HG03432 (cell line): ENCODE data around the gene BRINP2.
A peak's percentile ranks its signal among the peaks of the same experiment; 100 is the strongest.

Source experiments
- ATAC-seq: cut with Tn5 transposase; IDR thresholded peaks from one replicate; pipeline ENCODE4 v1.9.1; 2021; ENCODE audit warnings: mild to moderate bottlenecking, moderate library complexity; ENCODE audit not compliant: unreplicated experiment

BRINP2 gene, protein sequence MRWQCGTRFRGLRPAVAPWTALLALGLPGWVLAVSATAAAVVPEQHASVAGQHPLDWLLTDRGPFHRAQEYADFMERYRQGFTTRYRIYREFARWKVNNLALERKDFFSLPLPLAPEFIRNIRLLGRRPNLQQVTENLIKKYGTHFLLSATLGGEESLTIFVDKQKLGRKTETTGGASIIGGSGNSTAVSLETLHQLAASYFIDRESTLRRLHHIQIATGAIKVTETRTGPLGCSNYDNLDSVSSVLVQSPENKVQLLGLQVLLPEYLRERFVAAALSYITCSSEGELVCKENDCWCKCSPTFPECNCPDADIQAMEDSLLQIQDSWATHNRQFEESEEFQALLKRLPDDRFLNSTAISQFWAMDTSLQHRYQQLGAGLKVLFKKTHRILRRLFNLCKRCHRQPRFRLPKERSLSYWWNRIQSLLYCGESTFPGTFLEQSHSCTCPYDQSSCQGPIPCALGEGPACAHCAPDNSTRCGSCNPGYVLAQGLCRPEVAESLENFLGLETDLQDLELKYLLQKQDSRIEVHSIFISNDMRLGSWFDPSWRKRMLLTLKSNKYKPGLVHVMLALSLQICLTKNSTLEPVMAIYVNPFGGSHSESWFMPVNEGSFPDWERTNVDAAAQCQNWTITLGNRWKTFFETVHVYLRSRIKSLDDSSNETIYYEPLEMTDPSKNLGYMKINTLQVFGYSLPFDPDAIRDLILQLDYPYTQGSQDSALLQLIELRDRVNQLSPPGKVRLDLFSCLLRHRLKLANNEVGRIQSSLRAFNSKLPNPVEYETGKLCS

DNA sequence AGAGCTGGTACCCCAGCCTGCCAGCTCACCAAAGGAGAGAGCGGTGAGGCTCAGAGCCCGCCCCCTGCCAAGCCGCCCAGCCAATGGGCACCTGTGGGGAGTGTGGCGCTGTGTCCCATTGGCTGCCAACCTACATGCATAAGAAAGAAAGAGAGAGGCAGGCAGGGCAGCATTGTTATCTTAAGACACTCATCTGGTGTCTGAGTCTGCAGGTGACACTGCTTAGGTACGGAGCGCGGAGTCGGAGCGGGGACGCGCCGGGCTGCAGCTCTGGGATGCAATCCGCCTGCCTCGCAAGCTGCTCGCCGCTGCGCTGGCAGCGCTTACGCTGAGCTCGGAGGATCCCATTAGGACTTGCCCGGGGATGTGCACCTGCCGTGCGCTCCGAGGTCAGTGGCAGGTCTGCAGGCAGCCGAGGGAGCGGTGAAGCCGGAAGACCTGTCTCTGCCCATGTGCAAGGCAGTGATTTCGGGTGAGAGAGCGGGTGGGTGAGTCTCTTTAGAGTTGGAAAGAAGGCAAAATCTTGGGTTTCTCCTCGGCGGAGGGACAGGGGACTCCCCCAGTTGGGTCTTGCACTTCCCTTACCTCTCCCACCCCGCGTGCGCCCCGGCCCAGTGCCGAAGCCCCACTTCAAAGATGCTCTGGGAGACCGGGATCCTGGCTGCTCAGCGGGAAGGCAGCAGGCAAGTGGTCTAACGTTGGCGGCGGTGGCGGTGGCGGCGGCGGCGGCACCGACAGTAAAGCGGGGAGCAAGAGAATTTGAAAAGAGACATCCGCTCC lies at the start of gene BRINP2:
BRINP2 (plus strand) TSS at position 203 of the 780 bp plus-strand sequence. CDS start 58,919 bp downstream, outside the sequence.
- ATAC-seq: peak; percentile 78

DNA sequence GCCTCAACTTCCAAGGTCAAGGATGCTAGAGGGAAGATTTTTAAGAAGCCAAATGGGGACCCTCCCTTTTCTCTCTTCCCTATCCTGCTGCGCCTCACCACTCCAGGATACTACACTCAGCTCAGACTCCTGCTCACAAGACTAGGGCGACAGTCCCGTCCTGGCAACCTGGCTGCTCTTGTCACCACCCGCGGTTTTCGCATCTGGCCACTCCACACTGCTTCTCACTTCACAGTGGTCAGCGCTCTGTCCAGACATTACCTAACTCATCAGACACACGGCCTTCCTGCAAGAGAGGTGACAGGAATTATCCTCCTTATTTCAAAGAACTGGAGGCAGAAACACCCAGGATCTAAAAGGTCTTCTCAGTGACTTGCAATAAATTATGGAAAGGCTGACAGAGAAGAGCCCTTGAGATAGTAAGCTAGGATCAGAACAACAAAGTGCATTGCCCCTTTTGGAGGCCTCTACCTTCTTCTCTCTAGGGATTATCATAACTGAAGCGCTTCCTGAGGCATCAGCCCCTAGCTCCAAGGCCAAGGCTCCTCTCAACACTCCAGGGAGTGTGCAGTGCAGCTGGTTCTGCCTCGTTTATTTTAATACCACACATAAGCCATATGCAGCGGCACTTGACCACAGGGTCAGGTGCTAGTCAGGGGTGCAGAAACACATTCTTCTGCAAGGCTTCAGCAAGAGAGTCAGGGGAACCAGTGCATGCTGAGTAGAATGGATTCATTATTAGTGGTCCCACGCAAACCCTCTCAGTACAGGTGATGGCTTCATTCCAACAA lies 48.1 kb upstream of the BRINP2 start:
- ATAC-seq: no peak

DNA sequence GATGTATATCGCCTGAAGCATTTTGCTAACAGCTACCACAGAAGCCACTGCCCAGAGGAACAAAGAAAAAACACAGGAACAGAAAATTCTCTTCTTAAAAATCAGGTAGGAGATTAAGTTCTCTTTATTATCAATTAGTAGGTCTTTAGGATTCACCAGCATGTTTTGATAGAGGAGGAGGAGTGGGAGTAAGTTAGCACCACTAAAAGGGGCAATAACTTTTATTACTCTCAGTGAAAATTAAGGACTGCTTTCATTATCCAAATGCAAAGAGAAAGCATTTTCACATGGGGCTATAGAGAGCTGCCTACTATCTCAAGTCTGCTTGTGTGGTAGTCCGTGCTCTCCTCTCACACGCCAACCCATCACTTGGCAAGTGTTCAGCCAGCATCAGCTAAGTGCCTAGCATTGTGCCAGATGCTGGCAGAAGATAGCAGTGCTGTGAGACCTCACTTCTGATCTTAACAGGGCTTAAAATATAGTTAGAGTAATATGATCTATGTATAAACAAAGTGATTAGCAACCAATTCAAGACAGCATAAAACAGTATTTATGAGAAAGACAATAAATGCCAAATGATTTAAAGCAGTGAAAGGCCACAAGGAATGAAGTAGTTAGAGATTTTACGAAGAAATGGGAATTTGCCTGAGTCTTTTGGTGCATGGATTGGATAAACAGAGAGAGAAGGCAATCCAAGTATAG lies 46.0 kb upstream of the BRINP2 start:
- ATAC-seq: no peak

DNA sequence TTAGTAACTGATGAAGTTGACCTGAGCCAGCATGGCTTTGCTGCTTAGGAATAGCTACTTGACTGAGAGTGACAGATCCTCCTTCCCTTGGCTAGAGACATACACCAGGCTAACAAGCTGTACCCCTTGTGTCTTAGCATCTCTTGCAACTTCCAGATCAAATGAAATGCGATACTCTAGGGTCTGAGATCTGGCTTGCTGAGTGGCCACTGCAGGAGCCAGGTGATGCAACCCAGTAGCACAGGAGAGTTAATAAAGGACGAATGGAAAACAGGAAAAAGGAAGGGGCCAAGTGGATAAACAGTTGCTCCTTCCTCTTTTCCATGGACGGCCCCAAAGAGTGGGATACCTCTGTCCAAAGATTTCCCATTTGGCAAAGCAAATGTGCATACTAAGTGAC lies 44.5 kb upstream of the BRINP2 start:
- no peak for ATAC-seq

DNA sequence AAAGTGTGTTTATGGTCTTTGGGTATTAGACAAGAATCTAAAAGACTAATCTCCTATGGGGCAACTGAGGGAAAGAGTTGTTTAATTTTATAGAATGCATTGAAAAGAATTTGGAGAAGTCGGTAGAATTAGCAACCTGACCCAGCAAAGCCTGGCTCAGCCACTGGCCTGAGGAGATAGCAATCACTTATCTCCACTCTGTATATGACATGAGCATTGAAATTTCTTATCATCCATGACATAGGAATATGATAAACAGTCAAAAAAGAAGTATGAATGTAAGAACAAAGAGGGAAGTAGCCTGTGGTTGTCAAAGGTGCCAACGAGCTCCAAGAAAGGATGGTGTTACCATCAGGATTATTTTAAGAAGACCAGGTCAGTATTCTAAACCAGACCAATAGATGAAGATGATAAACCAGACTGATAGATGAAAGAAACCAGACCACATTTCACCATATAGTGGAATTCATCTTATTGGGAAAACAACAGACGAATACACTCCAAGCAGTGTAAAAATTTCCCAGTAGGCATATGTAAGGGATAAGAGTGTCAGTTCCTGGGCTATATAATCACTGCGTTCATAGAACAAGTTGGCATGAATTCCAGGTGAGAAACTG lies 42.0 kb upstream of the BRINP2 start:
- no peak for ATAC-seq

DNA sequence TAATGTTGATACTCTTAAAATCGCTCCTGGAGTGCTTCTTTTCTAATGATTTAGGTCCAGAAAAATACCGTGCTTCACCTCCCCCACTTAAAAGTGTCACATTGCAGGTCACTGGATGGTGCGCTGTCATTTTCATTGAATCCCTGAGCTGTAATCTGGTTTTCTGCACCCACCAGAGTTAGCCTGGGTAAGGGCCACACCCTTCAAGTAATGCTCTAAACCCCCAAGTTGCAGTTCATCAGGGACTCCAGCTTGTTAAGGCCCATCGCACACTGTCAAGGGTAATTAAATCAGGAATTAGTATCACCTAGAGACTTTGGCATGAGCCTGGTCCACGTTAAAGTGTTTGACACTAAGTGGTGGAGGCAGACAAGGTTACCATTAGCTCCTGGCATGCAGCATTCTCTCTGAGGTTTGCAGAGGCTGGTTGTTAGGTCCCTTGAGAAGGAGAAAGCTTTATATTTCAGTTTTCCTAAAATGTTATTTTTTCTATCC lies 40.3 kb upstream of the BRINP2 start:
- no peak for ATAC-seq

DNA sequence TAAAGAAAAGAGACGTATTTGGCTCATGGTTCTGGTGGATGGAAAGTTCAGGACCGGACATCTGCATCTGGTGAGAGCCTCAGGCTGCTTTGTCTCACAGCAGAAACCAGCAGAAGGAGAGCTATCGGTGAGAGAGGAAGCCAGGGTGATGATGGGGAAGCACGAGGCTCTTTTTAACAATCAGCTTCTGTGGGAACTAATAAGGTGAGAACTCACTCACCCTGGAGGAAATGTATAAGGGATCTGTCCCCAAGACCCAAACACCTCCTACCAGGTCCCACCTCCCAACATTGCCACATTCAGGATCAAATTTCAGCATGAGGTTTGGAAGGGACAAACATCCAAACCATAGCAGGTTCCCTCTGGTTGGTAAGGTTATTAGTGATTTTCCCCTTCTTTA lies 39.0 kb upstream of the BRINP2 start:
- no peak for ATAC-seq

DNA sequence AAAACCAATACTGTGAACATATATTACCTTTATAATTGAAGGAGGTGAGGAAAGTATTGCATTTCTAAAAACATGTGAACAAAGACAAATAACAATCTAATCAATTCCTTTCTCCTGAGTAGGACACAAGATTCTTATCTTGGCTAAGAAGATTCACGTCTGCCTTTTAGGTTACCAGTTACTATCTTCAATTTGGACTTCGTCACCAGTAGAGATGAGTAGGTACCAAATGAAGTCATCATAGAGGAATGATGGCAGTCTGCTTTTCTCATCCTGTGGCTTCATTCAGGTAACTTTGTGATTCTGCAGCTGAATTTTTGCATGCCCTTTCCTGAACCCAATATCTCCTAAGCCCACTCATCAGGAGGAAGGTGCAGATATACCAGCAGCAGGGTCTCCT lies 38.6 kb upstream of the BRINP2 start:
- ATAC-seq: no peak

DNA sequence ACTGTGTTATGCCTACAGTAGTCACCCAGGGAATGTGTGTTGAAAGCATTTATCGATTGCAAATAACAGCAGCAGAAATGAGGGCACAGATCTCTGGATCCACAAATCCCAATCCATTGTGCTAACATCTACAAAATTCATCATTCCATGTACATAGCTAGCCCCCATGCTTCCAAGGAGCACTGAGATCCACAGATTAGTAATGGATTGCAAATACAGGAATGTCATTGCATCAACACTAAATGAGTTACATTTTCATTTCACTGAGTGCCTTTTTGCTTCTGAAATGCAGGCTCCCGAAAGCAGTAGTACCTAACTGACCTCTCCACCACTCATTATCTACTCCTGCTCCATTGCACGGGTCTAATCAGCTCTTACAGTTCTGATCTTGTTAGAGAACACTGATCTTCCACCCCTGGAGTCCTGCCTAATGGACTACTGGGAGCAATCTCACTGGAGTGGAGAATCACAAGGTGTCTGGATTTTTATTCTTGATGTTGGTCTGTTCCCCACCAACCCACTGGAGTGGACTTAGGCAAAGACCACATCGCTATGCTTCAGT lies 36.7 kb upstream of the BRINP2 start:
- no peak for ATAC-seq

DNA sequence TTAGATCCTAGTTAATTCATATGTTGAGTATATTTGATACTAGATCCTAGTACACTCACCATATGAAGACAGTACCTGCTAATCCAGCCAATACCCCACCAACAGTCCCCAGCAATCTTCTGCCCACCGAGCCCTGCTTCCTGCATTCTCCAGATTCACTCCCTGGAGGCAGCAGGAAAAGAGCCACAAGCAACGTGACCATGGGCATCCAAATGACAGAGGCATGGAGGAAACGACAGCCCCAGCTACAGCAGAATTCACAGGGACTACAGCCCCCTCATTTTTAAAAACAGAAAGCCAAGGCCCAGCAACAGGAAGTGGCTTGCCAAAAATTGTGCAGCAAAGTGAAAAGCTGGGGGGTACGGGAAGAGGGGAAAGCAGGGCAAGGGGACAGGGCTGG lies 35.5 kb upstream of the BRINP2 start:
- ATAC-seq: no peak

DNA sequence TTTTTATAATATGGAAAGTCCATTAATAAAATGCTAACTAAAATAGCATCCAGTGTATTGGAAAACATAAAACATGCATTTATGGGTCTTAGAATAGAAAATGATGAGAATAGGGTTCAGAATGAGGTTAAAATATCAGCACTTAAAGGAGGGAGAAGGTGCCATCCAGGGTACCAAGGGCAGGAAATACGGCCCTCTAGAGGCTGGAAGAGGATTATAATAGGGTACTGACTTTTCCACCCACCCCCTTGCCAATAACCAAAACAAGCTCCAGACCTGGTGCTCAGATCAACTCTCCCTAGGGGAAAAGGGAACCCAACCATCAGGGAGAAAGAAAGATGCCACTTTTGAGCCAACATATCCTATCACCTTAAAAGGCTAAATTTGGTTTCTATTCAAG lies 32.9 kb upstream of the BRINP2 start:
- no peak for ATAC-seq

DNA sequence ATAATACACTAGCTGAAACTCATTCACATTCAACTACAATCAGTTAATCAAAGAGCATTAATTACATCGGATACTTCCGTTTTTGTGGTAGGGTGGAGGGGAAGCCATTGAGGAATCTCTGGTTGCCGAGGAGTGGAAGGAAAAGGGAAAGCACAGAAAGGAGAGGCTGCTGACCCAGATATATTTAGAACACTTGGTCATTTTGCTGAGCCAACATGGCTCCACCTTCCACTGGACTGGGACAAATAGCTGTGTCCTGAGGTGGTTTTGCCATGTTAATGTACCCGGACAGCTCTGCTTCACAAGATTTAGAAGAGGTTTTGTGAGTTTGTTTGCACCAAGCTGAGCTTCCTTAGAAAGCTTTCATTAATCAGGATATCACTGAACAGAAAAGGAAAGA lies 32.4 kb upstream of the BRINP2 start:
- ATAC-seq: no peak

DNA sequence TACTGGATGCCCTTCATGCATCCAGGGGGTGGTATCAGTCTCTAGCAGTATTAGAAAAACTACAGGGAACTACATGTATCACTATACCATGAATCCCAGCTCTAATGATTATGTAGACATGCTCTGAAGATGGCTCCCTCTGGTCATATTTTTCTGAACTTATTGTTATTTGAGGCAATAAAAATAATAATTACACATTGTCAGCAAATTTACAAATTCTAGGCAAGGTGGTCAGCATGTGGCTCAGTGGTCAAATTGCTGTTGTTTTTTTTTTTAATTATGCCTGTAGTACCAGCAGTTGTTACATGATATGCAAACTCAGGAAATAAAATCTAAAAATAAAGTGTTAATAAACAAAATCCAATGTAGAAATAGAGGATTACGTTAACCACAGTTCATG lies 28.7 kb upstream of the BRINP2 start:
- ATAC-seq: no peak

DNA sequence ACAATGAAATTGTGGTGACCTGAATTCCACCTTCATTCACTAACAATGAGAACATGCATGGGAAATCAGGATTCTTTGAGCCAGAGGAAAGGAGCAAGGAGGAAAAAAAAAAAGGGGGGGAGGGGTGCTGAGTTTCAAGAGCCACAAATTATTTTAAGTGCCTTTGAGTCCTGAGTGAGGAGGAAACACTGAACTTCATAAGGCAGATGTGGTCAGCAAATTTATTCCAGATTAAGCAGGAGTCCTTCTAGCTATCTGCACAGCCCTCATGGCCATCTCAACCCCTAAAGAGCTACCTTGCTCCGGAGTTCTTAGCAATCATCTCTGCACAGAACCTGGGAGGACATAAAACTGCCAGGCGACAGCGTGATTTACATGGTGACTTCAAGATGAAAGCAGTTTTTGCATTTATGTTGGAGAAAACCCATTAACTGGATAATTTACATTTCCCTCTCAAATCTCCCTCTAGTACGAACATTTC lies 27.9 kb upstream of the BRINP2 start:
- ATAC-seq: no peak

DNA sequence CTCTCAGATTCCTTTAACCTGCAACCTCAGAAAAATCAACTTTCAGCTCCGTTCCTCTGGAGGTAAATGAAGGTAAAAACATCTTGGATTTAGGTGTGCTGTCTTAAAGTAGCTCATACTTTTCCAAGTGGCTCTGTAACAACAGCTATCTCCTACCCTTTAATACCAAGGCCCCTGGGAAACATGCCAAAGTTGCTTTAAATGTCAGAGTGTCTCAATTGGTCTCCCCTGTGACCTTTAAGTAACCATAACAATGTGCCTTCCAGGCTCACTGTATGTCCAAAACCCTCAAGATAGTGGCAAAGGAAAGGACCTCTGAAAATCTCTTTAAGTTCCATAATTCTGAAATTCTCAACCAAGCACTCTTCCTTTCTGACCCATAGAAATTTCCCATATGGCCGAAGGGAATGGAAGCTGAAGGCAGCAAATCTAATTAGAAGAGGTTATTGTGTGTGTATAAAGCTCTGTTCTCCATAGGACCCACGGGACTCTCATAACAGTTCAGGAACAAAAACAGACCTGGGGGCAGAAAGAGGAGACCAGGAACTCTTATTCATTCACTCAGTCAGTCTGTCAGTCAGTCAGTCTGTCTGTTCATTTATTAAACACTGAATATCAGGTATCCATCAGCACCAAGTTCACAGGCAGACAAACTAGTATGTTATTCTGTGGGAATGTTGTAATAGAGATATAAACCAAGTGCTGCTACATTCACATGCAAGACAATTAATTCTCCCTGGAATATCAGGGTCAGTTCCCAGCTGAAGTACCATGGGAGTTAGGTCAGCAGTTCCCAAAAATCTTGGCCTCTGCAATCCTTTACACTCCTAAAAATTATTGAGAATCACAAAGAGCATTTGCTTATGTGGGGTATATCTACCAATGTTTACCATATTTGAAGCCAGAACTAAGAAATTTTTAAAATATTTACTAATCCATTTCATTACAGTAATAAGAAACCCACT lies 25.4 kb upstream of the BRINP2 start:
- no peak for ATAC-seq

DNA sequence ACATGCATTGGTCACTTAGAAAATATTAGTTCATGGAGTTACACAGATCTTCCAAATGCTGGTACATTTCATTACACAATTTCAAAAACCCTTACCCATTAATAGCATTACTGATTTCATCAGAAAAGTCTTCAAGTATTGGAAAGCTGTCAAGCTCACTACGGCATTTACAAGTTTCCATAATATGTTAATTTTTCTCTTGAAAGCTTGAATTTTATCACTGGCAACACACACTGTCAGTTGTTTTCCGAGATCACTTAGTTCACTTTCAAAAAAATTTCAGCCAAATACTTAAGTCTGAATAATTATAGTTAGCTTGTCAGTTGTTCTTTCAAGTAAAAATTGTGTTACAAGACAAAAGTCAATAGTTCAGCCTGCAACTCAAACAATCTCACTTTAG lies 24.3 kb upstream of the BRINP2 start:
- ATAC-seq: no peak

DNA sequence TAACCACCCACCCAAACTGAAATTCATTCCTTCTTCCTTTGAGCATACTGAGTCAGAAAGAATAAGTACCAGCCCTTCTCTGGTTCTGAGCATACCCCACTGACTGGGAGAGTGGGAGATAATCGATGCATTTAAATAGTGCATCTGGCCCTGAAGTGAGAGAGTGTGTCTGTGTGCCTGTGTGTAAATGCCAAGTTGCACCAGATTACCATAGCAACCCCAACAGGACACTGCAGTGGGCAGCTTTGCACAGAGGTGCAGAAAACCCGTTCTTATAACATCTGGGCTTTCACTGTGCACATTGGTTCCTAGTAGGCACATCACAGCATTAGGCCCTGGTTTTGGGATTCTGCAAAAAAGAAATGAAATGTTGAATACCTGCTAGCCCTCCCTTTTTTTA lies 8.5 kb upstream of the BRINP2 start:
- ATAC-seq: no peak

DNA sequence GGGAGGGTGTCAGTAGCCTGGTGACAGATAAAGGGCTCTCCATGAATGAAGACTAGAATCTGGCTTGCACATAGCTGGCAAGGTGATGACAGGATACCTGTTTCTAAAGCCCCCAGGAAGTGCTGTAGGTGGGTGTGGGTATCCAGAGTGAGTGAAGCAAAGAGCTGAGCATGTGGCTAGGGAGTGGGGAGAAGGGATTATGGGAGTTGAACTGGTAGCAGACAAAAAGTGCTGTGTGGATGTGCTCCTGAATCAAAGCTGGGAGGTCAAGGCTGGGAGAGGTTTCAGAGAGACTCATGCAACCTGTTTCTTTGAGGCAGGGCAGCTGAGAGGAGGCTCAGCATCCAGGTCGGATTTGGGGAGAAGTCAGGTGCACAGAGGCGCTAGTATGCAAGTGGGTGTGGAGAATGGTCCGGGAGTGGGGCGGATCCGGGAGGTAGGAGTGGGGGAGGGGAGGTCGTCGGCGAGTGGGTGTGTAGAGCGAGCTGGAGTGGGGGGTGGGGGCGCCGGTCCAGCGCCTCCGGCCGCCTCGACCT lies 6.8 kb upstream of the BRINP2 start:
- ATAC-seq: no peak
